ENCODE data around the gene TBC1D14. TPM values are rescaled to one million over a fixed set of nuclear protein-coding genes. Genes with fewer than 3 reads are reported as not detected.

TBC1D14 gene
- polyA plus RNA-seq, 3 donors, result 36.3 to 44.7 (median 39.3) TPM

- H3K27me3 ChIP-seq (ENCODE audit: control insufficient read depth in 2 of 2, insufficient read depth in 2 of 2, low read length in 2 of 2), result no peaks in the 10 kb centered on the region
- no peak for TF ChIP-seq CTCF (IDR thresholded peaks at IDR 0.05)
- Mint-ChIP-seq H3K27me3 (ENCODE audit: low read depth in 3 of 3) (peaks cover 0 to 3% (median 1%) of the 10 kb centered on the region in 3 donors), H3K36me3 (peaks cover 46 to 59% of the 10 kb centered on the region in 2 donors), H3K27ac (peak overlapping the region in 1 of 7 donors; percentile 4), H3K9me3 (no peaks in the 10 kb centered on the region), H3K4me1 (peaks cover 64% of the 10 kb centered on the region), H3K4me3 (no peak overlapping the region)
- WGBS (ENCODE audit: insufficient coverage), result 100% methylated on average over 3 of the region's 4 CpGs
- intact Hi-C loops (cut with micrococcal nuclease), result loop anchor here in 1 of 2 donors (10.0 kb wide), 2 partner anchors 149 to 279 kb away; partner anchors contain the start of gene KIAA0232
- H3K79me2 ChIP-seq (ENCODE audit: insufficient read depth, low read length), result peaks cover 60% of the 10 kb centered on the region
- H3K9me3 ChIP-seq (replicated peaks in 1 of 2; ENCODE audit: control insufficient read depth in 1 of 2, insufficient read depth in 1 of 2, low read length in 2 of 2), result no peaks in the 10 kb centered on the region
- H4K20me1 ChIP-seq (ENCODE audit: insufficient read depth, low read length), result peaks cover 87% of the 10 kb centered on the region
- no peak overlapping the region for H3K27ac ChIP-seq (ENCODE audit: low read depth in 1 of 2, low read length in 2 of 2)
- H3K4me1 ChIP-seq (ENCODE audit: control insufficient read depth in 1 of 2, insufficient read depth in 2 of 2, low read length in 2 of 2), result peaks cover 63 to 69% of the 10 kb centered on the region in 2 donors
- no peak overlapping the region for H2AFZ ChIP-seq (ENCODE audit: insufficient read depth, low read depth, low read length, poor library complexity, severe bottlenecking)
- no peak overlapping the region for H3K9ac ChIP-seq (ENCODE audit: insufficient read depth, low read length, poor library complexity, severe bottlenecking)
- no peak for DNase-seq
- H3K4me2 ChIP-seq (replicated peaks; ENCODE audit: extremely low read depth, low read length, poor library complexity, severe bottlenecking), result no peak overlapping the region
- peaks cover 31 to 43% of the 10 kb centered on the region in 2 donors for H3K36me3 ChIP-seq (replicated peaks in 1 of 2; ENCODE audit: control insufficient read depth in 1 of 2, insufficient read depth in 2 of 2, low read length in 2 of 2)
- H3K4me3 ChIP-seq (replicated peaks in 1 of 3; ENCODE audit: low read depth in 2 of 3, low read length in 3 of 3), result no peak overlapping the region
These were observed 153.7 kb downstream of the TBC1D14 start for GRCh38 chr4:7063362-7063761.

GRCh38 chr4:7066006-7066405 is 156.4 kb downstream of the TBC1D14 start:
- Mint-ChIP-seq H3K36me3 (peaks cover 37 to 45% of the 10 kb centered on the region in 2 donors), H3K9me3 (no peaks in the 10 kb centered on the region), H3K4me3 (no peak overlapping the region), H3K4me1 (peaks cover 50% of the 10 kb centered on the region), H3K27me3 (ENCODE audit: low read depth in 3 of 3) (peaks cover 1 to 12% (median 12%) of the 10 kb centered on the region in 3 donors), H3K27ac (peak overlapping the region in 1 of 7 donors; percentile 97)
- Histone ChIP-seq H4K20me1 (ENCODE audit: insufficient read depth, low read length) (peaks cover 61% of the 10 kb centered on the region), H3K27me3 (ENCODE audit: control insufficient read depth in 2 of 2, insufficient read depth in 2 of 2, low read length in 2 of 2) (peaks cover 0 to 7% of the 10 kb centered on the region in 2 donors), H3K4me1 (ENCODE audit: control insufficient read depth in 1 of 2, insufficient read depth in 2 of 2, low read length in 2 of 2) (peaks cover 46 to 54% of the 10 kb centered on the region in 2 donors), H3K9ac (ENCODE audit: insufficient read depth, low read length, poor library complexity, severe bottlenecking) (no peak overlapping the region), H3K79me2 (ENCODE audit: insufficient read depth, low read length) (peaks cover 53% of the 10 kb centered on the region), H3K27ac (ENCODE audit: low read depth in 1 of 2, low read length in 2 of 2) (no peak overlapping the region), H3K36me3 (replicated peaks in 1 of 2; ENCODE audit: control insufficient read depth in 1 of 2, insufficient read depth in 2 of 2, low read length in 2 of 2) (peaks cover 29 to 36% of the 10 kb centered on the region in 2 donors), H3K4me3 (replicated peaks in 1 of 3; ENCODE audit: low read depth in 2 of 3, low read length in 3 of 3) (peak overlapping the region in 1 of 3 experiments; percentile 83), H3K9me3 (replicated peaks in 1 of 2; ENCODE audit: control insufficient read depth in 1 of 2, insufficient read depth in 1 of 2, low read length in 2 of 2) (no peaks in the 10 kb centered on the region), H2AFZ (ENCODE audit: insufficient read depth, low read depth, low read length, poor library complexity, severe bottlenecking) (no peak overlapping the region), H3K4me2 (replicated peaks; ENCODE audit: extremely low read depth, low read length, poor library complexity, severe bottlenecking) (peak overlapping the region; percentile 88)
- intact Hi-C loops (cut with micrococcal nuclease), result loop anchor here in 1 of 2 donors (10.0 kb wide), 2 partner anchors 151 to 281 kb away; partner anchors contain the start of gene KIAA0232
- WGBS (ENCODE audit: insufficient coverage), result 93% methylated on average over 3 of the region's 11 CpGs
- TF ChIP-seq CTCF (IDR thresholded peaks at IDR 0.05), result no peak
- no peak for DNase-seq

Measured in CD14-positive monocyte (primary cell).